Head of caudate nucleus (tissue), 42 donors: ENCODE data around the gene KLHDC4.
"Not testable (repeated sequence)": the region's sequence is repeated elsewhere in the genome, so short reads cannot be mapped to it uniquely, and the experiment has no call there.

Source experiments
- DNase-seq, 42 donors: peaks; one replicate each; pipeline versions ENCODE4 v3.0.0 to v3.0.0-alpha.2; 2020 to 2021; ENCODE audit warnings: mixed read lengths in 7 of 42
- intact Hi-C: fragments of 100-400 bp; cut with DNase I; formaldehyde crosslinking; loops from one replicate; pipeline ENCODE4 v1.15.0; 2022

KLHDC4 gene

DNA sequence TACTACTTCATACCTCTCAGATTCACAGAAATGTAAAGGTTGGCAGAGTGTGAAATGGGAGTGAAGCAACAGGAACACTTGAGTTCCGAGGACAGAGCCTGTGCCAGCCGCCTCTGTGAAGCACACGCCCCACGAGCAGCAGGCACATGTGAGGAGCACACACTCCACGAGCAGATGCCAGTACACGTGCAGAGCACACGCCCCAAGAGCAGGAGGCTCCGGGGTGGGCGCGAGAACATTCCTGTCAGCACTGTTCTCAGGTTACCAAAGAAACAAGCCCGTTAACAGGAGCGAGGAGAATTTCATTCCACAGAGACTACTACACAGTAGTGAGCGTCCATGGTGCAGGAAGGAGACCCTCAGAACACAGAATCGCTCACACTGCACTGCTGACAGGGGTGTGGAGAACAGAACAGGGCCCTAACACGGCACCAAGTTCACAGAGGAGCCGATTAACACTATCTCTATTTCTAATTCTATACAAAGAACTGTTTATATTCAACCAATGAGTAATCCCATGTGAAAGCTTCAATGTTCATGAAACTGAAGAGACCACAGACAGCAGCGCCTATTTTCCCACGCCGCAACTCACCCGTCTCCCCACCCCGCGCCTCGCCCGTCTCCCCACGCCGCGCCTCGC, 40.1 kb downstream of the KLHDC4 start:
- intact Hi-C loops: no loop called here
- peak; percentile 33 to 89 (median 74) for DNase-seq

- DNase-seq: no peak
- intact Hi-C loops: no loop called here
Observed at GRCh38 chr16:87724490-87725291, 41.1 kb downstream of the KLHDC4 start.

- peak; percentile 76 to 96 (median 89) for DNase-seq
Observed at GRCh38 chr16:87723226-87723623, 42.6 kb downstream of the KLHDC4 start.

GRCh38 chr16:87722590-87723225, 43.1 kb downstream of the KLHDC4 start:
- DNase-seq: no peak
- intact Hi-C loops: no loop called here

More at GRCh38 chr16:87723226-87723623, 42.6 kb downstream of the KLHDC4 start:
- intact Hi-C loops: no loop called here

DNA sequence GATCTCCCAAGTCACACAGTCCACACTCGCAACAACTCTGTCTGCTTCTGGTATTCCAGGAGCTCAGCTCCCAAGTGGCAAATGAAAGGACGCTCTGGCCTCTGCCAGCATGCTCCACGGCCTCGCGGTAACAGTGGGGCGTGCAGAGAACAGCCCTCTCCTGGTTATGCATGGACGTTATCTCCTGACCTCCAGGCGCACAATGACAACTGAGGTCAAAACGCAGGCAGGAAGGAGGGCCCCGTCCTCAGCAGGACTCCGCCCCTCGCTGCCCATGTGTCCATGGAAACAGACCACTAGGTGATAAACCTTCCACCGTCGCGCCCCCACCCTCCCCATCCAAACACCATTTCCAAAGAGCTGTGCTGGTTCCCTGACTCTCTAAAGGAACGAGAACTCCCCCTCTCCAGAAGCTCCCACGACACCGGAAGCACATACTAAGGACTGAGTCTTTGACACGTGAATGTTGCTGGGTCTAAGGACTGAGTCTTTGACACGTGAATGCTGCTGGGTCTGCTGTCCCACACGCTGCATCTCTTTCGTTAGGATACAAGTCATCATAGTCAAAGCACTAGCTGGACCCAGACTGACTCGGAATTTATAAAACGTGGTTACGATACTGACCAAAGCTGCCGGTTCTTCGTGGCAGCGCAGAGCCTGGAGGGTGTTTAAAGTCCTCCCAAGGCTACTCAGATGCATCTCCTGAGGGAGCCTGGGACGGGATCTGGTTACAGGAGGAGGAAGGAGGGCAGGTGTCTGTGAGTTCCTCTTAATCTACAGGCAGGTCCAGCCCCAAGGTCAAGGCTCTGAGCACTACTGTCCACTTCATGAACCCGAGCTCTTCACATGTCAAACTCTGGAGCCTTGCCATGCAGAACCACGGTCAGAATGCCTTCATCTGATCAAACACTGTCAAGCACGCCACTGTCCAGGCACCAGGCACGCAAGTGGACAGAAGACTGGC, 43.9 kb downstream of the KLHDC4 start:
- intact Hi-C loops: no loop called here
- DNase-seq: no peak

DNA sequence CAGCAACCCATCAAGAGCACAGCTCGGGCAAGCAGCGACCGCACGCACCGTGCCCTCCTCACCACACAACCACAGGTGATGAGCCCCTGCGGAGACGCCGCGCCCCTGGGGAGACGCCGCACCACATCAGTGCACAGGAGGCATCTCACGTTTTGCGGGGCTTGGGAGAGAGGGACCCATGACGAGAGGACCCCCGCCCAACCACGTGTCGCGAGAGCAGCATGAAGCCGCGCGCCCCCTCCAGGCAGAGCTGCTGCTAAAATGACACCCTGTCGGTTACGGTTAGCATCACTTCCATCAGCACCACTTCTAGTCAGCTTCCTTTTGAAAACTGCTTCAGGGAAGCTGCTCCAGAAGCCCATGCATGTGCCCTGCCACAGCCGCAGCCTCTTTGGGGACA, 45.3 kb downstream of the KLHDC4 start:
- intact Hi-C loops: no loop called here
- no peak for DNase-seq

DNA sequence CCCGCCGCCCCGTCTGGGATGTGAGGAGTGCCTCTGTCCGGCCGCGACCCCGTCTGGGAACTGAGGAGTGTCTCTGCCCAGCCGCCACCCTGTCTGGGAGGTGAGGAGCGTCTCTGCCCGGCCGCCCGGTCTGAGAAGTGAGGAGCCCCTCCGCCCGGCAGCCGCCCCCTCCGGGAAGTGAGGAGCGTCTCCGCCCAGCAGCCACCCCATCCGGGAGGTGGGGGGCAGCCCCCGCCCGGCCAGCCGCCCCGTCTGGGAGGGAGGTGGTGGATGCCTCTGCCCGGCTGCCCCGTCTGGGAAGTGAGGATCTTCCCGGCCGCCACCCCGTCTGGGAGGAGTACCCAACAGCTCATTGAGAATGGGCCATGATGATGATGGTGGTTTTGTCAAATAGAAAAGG, 47.0 kb downstream of the KLHDC4 start:
- intact Hi-C loops: not testable (repeated sequence)

GRCh38 chr16:87715658-87716057, 50.1 kb downstream of the KLHDC4 start:
- intact Hi-C loops: no loop called here
- no peak for DNase-seq

More for the DNA sequence above, 47.0 kb downstream of the KLHDC4 start:
- not testable (repeated sequence) for DNase-seq

DNA sequence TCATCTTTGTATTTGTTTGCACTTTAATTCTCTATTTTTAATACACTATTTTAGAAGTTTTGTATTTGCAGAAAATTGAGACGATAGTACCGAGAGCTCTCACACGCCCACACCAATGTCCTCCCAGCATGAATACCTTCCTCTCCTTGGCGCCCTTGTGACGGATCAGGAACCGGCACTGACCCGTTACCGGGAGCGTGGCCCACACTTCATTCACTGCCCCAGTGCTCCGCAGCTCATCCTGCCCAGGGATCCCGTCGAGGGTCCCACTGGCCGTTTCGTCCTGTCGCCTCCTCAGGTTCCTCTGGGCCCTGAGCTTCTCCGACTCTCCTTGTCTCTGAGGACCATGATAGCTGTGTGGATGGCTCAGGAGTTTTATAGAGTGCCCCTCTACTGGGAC, 50.6 kb downstream of the KLHDC4 start:
- intact Hi-C loops: no loop called here
- DNase-seq: no peak

- intact Hi-C loops: no loop called here
- no peak for DNase-seq
Observed at GRCh38 chr16:87713451-87714229, 52.1 kb downstream of the KLHDC4 start.

- DNase-seq: no peak
- intact Hi-C loops: no loop called here
Observed at GRCh38 chr16:87712184-87712762, 53.5 kb downstream of the KLHDC4 start.

GRCh38 chr16:87710887-87711286, 54.9 kb downstream of the KLHDC4 start:
- no peak for DNase-seq

DNA sequence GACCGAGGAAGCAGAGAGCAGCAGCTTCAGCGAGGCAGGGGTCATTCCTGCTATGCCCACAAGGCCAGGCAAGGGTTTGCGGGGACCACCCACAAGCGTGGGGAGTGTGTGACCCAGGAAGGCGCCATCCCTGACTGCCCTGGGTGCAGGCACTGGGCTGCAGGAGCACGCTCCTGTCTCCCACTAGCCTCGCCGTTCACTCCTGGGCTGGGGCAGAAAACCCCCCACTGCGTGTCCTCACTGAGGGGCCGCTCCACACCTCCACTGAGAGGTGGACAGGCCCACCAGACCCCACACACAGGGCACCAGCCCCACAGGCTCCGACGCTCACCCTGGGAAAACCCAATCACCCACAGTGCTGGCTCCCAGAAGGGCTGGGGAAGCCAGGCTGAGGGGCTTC, 56.1 kb downstream of the KLHDC4 start:
- intact Hi-C loops: no loop called here
- no peak for DNase-seq

More at GRCh38 chr16:87710887-87711286, 54.9 kb downstream of the KLHDC4 start:
- intact Hi-C loops: no loop called here

GRCh38 chr16:87708881-87709638, 56.7 kb downstream of the KLHDC4 start:
- DNase-seq: no peak

DNA sequence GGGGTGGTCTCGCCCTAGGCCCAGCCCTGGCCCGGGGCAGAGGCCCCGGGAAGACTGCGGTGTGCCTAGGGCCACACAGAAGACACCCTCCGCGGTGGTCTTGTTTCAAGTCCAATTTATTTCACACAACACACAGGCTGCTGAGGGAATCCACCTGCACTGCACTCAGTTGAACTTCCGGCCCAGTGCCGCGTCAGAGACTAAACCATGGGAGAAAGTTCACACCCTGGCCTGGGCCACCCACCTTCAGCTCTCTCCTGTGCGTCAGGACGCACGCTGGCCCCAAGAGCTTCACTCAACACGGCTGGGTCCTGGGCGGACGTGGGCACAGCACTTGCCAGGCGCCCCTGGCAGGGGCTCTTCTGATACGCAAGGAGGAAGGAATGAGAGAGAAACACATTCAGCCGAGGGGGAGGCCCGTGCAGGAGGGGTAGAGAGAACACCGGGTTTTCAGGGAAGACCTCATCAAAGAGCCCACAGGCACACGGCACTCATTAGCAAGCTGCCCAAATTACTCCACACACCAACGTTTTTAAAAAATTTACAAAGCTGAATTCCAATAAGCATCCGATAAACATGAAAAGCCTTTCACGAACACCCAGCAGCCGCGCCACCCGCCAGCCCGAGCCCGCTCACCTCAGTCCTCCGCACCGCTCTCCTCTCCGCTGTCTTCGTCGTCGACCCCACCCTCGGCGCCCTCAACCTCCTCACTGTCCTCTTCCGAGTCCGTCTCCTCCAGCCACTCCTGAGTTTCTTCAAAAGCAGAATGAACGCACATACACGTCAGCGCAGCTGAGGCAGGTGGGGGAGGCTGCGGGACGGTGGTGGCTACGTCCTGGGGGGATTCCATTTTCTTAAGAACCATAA, 57.8 kb downstream of the KLHDC4 start:
- DNase-seq: no peak
- intact Hi-C loops: no loop called here

More at GRCh38 chr16:87708881-87709638, 56.7 kb downstream of the KLHDC4 start:
- intact Hi-C loops: no loop called here

DNA sequence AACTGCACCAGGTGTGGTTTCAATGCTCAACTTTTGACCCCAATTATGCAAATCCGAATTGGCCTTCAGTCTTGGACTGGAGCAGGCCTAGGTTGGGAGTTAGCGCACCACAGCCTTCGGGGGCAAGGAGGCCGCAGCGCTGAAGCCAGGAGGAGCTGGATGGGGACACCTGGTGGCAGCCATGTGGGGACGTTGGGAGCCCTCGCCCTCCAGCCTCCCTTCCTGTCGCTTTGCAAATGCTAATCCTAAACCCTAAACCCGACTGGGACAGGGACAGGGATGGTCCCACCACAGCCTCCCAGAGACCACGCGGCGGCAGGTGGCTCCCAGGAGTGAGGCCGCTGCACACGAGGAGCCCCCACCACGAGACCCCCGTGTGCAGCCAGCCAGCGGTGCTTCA, 58.7 kb downstream of the KLHDC4 start:
- DNase-seq: no peak
- intact Hi-C loops: no loop called here
